SK-N-SH treated with all-trans-retinoic acid at 6 μM for 48 hours (cell line): ENCODE measurements around the gene MIEN1.

Source experiments
- ATAC-seq: fragments of 200-7000 bp; cut with Tn5 transposase; 3 replicates; pipeline ENCODE4 v1.9.1; 2020; ENCODE audit warnings: mild to moderate bottlenecking, moderate library complexity
- ARNTL ChIP-seq: fragments of 450-650 bp; formaldehyde crosslinking; IDR thresholded peaks from 2 replicates; pipeline ENCODE4 v1.5.0; 2020; ENCODE audit warnings: low read depth, mild to moderate bottlenecking, moderate library complexity, borderline replicate concordance
- BACH2 ChIP-seq: fragments of 250-450 bp; sonication (Bioruptor Pico); IDR thresholded peaks from 2 replicates; pipeline ENCODE4 v1.9.0; 2021; ENCODE audit warnings: mild to moderate bottlenecking, borderline replicate concordance
- ESRRG ChIP-seq: fragments of 250-450 bp; sonication (Bioruptor Pico); IDR thresholded peaks from 2 replicates; pipeline ENCODE4 v1.6.1; 2021; ENCODE audit warnings: mild to moderate bottlenecking
- GLIS3 ChIP-seq: fragments of 250-450 bp; sonication (Bioruptor Pico); IDR thresholded peaks from 2 replicates; pipeline ENCODE4 v1.5.0; 2020; ENCODE audit warnings: mild to moderate bottlenecking, moderate library complexity
- ISL1 ChIP-seq: fragments of 250-450 bp; sonication (Bioruptor Pico); IDR thresholded peaks from 2 replicates; pipeline ENCODE4 v2.1.2; 2022; ENCODE audit warnings: mild to moderate bottlenecking, moderate library complexity
- OSR1 ChIP-seq: fragments of 250-450 bp; sonication (Bioruptor Pico); IDR thresholded peaks from 2 replicates; pipeline ENCODE4 v1.8.0; 2022; ENCODE audit warnings: moderate library complexity, mild to moderate bottlenecking, inconsistent platforms
- PPARA ChIP-seq: fragments of 250-450 bp; sonication (Bioruptor Pico); IDR thresholded peaks from 2 replicates; pipeline ENCODE4 v1.5.0; 2020; ENCODE audit warnings: mild to moderate bottlenecking, borderline replicate concordance
- SNAI2 ChIP-seq: fragments of 250-450 bp; sonication (Bioruptor Pico); IDR thresholded peaks from 2 replicates; pipeline ENCODE4 v1.5.0; 2020; ENCODE audit warnings: mild to moderate bottlenecking, moderate library complexity
- TCF4 ChIP-seq: fragments of 250-450 bp; sonication (Bioruptor Pico); IDR thresholded peaks from 2 replicates; pipeline ENCODE4 v1.8.0; 2021; ENCODE audit warnings: mild to moderate bottlenecking, moderate library complexity, borderline replicate concordance
- TOX ChIP-seq: fragments of 250-450 bp; sonication (Bioruptor Pico); IDR thresholded peaks from 2 replicates; pipeline ENCODE4 v1.8.0; 2021; ENCODE audit warnings: mild to moderate bottlenecking, moderate library complexity, borderline replicate concordance
- ZC3H10 ChIP-seq: fragments of 250-450 bp; sonication (Bioruptor Pico); IDR thresholded peaks from 2 replicates; pipeline ENCODE4 v1.5.1; 2021; ENCODE audit warnings: mild to moderate bottlenecking, moderate library complexity
- ZFP3 ChIP-seq: fragments of 250-450 bp; sonication (Bioruptor Pico); IDR thresholded peaks from 2 replicates; pipeline ENCODE4 v1.5.0; 2020; ENCODE audit warnings: mild to moderate bottlenecking, moderate library complexity
- ZFP30 ChIP-seq: fragments of 450-650 bp; formaldehyde crosslinking; IDR thresholded peaks from 2 replicates; pipeline ENCODE4 v1.5.0; 2022; ENCODE audit warnings: mild to moderate bottlenecking, moderate library complexity
- ZNF565 ChIP-seq: fragments of 450-650 bp; formaldehyde crosslinking; conservative IDR thresholded peaks from 2 replicates; pipeline ENCODE4 v1.5.0; 2020; ENCODE audit warnings: low read depth, mild to moderate bottlenecking, moderate library complexity
- ZNF70 ChIP-seq: fragments of 450-650 bp; formaldehyde crosslinking; IDR thresholded peaks from 2 replicates; pipeline ENCODE4 v1.5.0; 2020; ENCODE audit warnings: mild to moderate bottlenecking, moderate library complexity
- ZNF8 ChIP-seq: fragments of 450-650 bp; formaldehyde crosslinking; IDR thresholded peaks from 2 replicates; pipeline ENCODE4 v1.5.0; 2020; ENCODE audit warnings: mild to moderate bottlenecking, moderate library complexity
- TF ChIP-seq, protein P1 (sequence below): fragments of 250-450 bp; sonication (Bioruptor Pico); IDR thresholded peaks from 2 replicates; pipeline ENCODE4 v1.5.0; 2020; ENCODE audit warnings: mild to moderate bottlenecking, moderate library complexity
- TF ChIP-seq, protein P2 (sequence below): fragments of 250-450 bp; sonication (Bioruptor Pico); IDR thresholded peaks from 2 replicates; pipeline ENCODE4 v1.8.0; 2020; ENCODE audit warnings: mild to moderate bottlenecking, moderate library complexity, borderline replicate concordance
- TF ChIP-seq, protein P3 (sequence below): fragments of 250-450 bp; sonication (Bioruptor Pico); IDR thresholded peaks from 2 replicates; pipeline ENCODE4 v1.5.1; 2020; ENCODE audit warnings: low read depth, mild to moderate bottlenecking, moderate library complexity
- TF ChIP-seq, protein P4 (sequence below): fragments of 250-450 bp; sonication (Bioruptor Pico); IDR thresholded peaks from 2 replicates; pipeline ENCODE4 v1.8.0; 2021; ENCODE audit warnings: low read depth, mild to moderate bottlenecking, moderate library complexity, borderline replicate concordance
- TF ChIP-seq, protein P5 (sequence below): fragments of 250-450 bp; sonication (Bioruptor Pico); IDR thresholded peaks from 2 replicates; pipeline ENCODE4 v1.5.1; 2021; ENCODE audit warnings: mild to moderate bottlenecking, moderate library complexity

MIEN1 gene

DNA sequence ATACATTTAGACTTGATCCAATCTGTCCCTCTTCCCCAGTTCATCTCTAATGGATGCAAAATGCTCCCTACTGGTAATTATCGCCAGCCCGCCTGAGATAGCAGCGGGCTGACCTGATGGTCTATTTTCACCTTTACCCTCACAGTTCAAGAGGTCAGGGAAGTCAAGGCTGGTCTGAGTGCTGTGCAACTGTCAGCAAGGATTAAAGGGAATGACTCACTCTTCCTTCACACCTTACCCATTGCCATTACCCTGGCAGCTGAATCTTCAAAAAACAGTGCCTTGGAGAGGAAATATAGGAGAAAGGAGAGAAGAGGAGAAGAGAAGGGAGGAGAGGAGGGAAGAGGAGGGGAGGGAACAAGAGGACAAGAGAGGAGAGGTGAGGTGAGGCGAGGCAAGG, 43.7 kb upstream of the MIEN1 start (continued):
- no peak for TF ChIP-seq ZNF70
- no peak for TF ChIP-seq ZC3H10 (CRISPR knock-in tag)
- no peak for TF ChIP-seq BACH2 (CRISPR knock-in tag)

DNA sequence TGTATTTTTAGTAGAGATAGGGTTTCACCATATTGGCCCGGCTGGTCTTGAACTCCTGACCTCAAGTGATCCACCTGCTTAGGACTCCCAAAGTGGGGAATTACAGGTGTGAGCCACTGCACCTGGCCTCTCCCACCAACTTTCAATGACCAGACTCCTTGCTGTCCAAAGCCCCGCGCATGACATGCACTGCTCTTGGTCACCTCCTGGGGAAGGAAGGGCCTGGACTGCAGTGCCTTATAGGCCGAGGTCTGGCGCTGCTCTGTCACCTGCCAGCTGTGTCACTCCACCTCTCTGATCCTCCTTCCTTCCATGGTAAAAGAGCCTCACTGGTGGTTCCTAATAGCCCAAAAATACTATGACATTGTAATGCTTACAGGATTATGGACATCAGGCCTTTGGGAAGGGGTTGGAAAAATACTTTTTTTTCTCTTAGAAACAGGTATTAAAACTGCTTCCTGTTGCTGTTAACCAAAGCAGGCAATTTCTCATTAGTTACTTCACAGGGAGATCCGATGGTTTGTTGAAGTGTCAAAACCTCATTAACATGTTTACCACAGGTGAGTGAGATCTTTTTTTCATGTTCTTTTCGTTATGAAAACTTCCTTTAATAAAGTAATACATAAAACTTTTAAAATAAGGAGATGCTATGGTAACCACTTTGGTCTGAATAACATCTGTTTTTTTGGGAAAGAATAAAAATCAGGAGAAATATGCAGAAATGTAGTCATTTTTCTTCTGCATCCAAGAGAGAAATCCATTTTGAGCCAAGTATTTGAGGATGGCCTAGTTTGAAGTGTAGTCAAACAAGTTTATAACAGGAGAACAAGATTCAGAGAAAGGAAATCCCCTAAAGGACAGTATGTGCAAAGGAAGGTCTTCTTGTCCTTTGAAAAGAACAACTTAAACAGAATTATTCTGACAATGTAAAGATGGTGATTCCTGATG, 42.9 kb upstream of the MIEN1 start:
- TF ChIP-seq, protein P1, sequence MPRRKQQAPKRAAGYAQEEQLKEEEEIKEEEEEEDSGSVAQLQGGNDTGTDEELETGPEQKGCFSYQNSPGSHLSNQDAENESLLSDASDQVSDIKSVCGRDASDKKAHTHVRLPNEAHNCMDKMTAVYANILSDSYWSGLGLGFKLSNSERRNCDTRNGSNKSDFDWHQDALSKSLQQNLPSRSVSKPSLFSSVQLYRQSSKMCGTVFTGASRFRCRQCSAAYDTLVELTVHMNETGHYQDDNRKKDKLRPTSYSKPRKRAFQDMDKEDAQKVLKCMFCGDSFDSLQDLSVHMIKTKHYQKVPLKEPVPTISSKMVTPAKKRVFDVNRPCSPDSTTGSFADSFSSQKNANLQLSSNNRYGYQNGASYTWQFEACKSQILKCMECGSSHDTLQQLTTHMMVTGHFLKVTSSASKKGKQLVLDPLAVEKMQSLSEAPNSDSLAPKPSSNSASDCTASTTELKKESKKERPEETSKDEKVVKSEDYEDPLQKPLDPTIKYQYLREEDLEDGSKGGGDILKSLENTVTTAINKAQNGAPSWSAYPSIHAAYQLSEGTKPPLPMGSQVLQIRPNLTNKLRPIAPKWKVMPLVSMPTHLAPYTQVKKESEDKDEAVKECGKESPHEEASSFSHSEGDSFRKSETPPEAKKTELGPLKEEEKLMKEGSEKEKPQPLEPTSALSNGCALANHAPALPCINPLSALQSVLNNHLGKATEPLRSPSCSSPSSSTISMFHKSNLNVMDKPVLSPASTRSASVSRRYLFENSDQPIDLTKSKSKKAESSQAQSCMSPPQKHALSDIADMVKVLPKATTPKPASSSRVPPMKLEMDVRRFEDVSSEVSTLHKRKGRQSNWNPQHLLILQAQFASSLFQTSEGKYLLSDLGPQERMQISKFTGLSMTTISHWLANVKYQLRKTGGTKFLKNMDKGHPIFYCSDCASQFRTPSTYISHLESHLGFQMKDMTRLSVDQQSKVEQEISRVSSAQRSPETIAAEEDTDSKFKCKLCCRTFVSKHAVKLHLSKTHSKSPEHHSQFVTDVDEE (CRISPR knock-in tag) = no peak
- TF ChIP-seq OSR1 (CRISPR knock-in tag) = no peak
- no peak for TF ChIP-seq ZFP30
- no peak for TF ChIP-seq PPARA (CRISPR knock-in tag)
- no peak for TF ChIP-seq ZNF70
- no peak for TF ChIP-seq ARNTL (CRISPR knock-in tag)
- TF ChIP-seq, protein P2, sequence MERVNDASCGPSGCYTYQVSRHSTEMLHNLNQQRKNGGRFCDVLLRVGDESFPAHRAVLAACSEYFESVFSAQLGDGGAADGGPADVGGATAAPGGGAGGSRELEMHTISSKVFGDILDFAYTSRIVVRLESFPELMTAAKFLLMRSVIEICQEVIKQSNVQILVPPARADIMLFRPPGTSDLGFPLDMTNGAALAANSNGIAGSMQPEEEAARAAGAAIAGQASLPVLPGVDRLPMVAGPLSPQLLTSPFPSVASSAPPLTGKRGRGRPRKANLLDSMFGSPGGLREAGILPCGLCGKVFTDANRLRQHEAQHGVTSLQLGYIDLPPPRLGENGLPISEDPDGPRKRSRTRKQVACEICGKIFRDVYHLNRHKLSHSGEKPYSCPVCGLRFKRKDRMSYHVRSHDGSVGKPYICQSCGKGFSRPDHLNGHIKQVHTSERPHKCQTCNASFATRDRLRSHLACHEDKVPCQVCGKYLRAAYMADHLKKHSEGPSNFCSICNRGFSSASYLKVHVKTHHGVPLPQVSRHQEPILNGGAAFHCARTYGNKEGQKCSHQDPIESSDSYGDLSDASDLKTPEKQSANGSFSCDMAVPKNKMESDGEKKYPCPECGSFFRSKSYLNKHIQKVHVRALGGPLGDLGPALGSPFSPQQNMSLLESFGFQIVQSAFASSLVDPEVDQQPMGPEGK = no peak
- TF ChIP-seq ESRRG (CRISPR knock-in tag) = no peak
- TF ChIP-seq GLIS3 (CRISPR knock-in tag) = no peak
- TF ChIP-seq ZFP3 (CRISPR knock-in tag) = no peak
- TF ChIP-seq BACH2 (CRISPR knock-in tag) = no peak
- no peak for TF ChIP-seq ISL1 (CRISPR knock-in tag)
- TF ChIP-seq, protein P3, sequence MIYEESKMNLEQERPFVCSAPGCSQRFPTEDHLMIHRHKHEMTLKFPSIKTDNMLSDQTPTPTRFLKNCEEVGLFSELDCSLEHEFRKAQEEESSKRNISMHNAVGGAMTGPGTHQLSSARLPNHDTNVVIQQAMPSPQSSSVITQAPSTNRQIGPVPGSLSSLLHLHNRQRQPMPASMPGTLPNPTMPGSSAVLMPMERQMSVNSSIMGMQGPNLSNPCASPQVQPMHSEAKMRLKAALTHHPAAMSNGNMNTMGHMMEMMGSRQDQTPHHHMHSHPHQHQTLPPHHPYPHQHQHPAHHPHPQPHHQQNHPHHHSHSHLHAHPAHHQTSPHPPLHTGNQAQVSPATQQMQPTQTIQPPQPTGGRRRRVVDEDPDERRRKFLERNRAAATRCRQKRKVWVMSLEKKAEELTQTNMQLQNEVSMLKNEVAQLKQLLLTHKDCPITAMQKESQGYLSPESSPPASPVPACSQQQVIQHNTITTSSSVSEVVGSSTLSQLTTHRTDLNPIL = no peak
- TF ChIP-seq ZNF565 (CRISPR knock-in tag) = no peak
- TF ChIP-seq TOX (CRISPR knock-in tag) = no peak
- TF ChIP-seq, protein P4, sequence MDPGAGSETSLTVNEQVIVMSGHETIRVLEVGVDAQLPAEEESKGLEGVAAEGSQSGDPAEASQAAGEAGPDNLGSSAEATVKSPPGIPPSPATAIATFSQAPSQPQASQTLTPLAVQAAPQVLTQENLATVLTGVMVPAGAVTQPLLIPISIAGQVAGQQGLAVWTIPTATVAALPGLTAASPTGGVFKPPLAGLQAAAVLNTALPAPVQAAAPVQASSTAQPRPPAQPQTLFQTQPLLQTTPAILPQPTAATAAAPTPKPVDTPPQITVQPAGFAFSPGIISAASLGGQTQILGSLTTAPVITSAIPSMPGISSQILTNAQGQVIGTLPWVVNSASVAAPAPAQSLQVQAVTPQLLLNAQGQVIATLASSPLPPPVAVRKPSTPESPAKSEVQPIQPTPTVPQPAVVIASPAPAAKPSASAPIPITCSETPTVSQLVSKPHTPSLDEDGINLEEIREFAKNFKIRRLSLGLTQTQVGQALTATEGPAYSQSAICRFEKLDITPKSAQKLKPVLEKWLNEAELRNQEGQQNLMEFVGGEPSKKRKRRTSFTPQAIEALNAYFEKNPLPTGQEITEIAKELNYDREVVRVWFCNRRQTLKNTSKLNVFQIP (CRISPR knock-in tag) = no peak
- no peak for TF ChIP-seq TCF4 (CRISPR knock-in tag)
- TF ChIP-seq SNAI2 (CRISPR knock-in tag) = no peak
- TF ChIP-seq ZNF8 (CRISPR knock-in tag) = no peak
- no peak for ATAC-seq

DNA sequence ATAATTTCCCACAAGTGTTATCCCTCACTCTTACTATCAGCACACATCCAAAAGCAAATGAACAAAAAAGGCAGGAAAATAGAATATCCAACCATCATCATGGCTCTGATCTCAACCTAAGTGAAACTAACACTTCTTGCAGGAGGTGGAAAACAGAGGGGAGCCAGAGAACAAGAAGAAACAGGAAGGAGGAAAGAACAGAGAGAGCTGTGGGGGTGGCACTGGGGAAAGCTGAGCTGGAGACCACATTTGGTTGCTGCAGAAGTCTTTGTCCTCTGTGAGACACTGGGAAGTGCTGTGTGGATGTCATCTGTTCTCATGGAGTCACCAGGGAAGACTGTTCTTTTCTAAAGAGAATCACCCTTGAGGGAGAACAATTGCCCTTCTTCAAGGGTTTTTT, 42.1 kb upstream of the MIEN1 start:
- no peak for ATAC-seq
- TF ChIP-seq, protein P4 (CRISPR knock-in tag) = no peak
- TF ChIP-seq ESRRG (CRISPR knock-in tag) = no peak
- TF ChIP-seq BACH2 (CRISPR knock-in tag) = no peak
- TF ChIP-seq, protein P1 (CRISPR knock-in tag) = no peak
- no peak for TF ChIP-seq TOX (CRISPR knock-in tag)
- TF ChIP-seq, protein P5, sequence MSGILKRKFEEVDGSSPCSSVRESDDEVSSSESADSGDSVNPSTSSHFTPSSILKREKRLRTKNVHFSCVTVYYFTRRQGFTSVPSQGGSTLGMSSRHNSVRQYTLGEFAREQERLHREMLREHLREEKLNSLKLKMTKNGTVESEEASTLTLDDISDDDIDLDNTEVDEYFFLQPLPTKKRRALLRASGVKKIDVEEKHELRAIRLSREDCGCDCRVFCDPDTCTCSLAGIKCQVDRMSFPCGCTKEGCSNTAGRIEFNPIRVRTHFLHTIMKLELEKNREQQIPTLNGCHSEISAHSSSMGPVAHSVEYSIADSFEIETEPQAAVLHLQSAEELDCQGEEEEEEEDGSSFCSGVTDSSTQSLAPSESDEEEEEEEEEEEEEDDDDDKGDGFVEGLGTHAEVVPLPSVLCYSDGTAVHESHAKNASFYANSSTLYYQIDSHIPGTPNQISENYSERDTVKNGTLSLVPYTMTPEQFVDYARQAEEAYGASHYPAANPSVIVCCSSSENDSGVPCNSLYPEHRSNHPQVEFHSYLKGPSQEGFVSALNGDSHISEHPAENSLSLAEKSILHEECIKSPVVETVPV (CRISPR knock-in tag) = no peak
- no peak for TF ChIP-seq ZNF8 (CRISPR knock-in tag)
- TF ChIP-seq, protein P2 = no peak
